Naive B cell (primary cell): ENCODE results near the gene SNCA. TPM values are rescaled to one million over a fixed set of nuclear protein-coding genes. Genes with fewer than 3 reads are reported as not detected.

Experiments used
- polyA plus RNA-seq, 6 donors: library from polyadenylated mRNA; unstranded; fragments of 300-500 nt; fragmentation: Illumina TruSeq; gene quantifications; one replicate each; pipeline ENCODE4 v1.2.3, GENCODE V29; 2021; ENCODE audit warnings: low read depth in 6 of 6

Gene SNCA
- polyA plus RNA-seq, 6 donors from 2014 or later = 1.1 to 4.1 (median 2.2) TPM; not detected in 1

Other genes with a start within 250 kb of the SNCA start
- 1 to 10 TPM in 4 of 6 donors, under 1 TPM in 1, not detected in 1; 0.13 to 5.5 (median 1.6) TPM for gene MMRN1, start 57.7 kb upstream of the SNCA start, polyA plus RNA-seq